SK-N-SH treated with all-trans-retinoic acid at 6 μM for 48 hours (cell line): Measurements from ENCODE around the gene MID1IP1.

Experiments used
- ATAC-seq: fragments of 200-7000 bp; cut with Tn5 transposase; 3 replicates; pipeline ENCODE4 v1.9.1; 2020; ENCODE audit warnings: mild to moderate bottlenecking, moderate library complexity
- ARNTL ChIP-seq: fragments of 450-650 bp; formaldehyde crosslinking; IDR thresholded peaks from 2 replicates; pipeline ENCODE4 v1.5.0; 2020; ENCODE audit warnings: low read depth, mild to moderate bottlenecking, moderate library complexity, borderline replicate concordance
- BACH2 ChIP-seq: fragments of 250-450 bp; sonication (Bioruptor Pico); IDR thresholded peaks from 2 replicates; pipeline ENCODE4 v1.9.0; 2021; ENCODE audit warnings: mild to moderate bottlenecking, borderline replicate concordance
- CSDC2 ChIP-seq: fragments of 250-450 bp; sonication (Bioruptor Pico); IDR thresholded peaks from 2 replicates; pipeline ENCODE4 v1.5.0; 2020; ENCODE audit warnings: mild to moderate bottlenecking, moderate library complexity
- GLIS3 ChIP-seq: fragments of 250-450 bp; sonication (Bioruptor Pico); IDR thresholded peaks from 2 replicates; pipeline ENCODE4 v1.5.0; 2020; ENCODE audit warnings: mild to moderate bottlenecking, moderate library complexity
- ISL1 ChIP-seq: fragments of 250-450 bp; sonication (Bioruptor Pico); IDR thresholded peaks from 2 replicates; pipeline ENCODE4 v2.1.2; 2022; ENCODE audit warnings: mild to moderate bottlenecking, moderate library complexity
- OSR1 ChIP-seq: fragments of 250-450 bp; sonication (Bioruptor Pico); IDR thresholded peaks from 2 replicates; pipeline ENCODE4 v1.8.0; 2022; ENCODE audit warnings: moderate library complexity, mild to moderate bottlenecking, inconsistent platforms
- POU6F1 ChIP-seq: fragments of 250-450 bp; sonication (Bioruptor Pico); IDR thresholded peaks from 2 replicates; pipeline ENCODE4 v1.8.0; 2021; ENCODE audit warnings: low read depth, mild to moderate bottlenecking, moderate library complexity, borderline replicate concordance
- PPARA ChIP-seq: fragments of 250-450 bp; sonication (Bioruptor Pico); IDR thresholded peaks from 2 replicates; pipeline ENCODE4 v1.5.0; 2020; ENCODE audit warnings: mild to moderate bottlenecking, borderline replicate concordance
- RARB ChIP-seq: fragments of 250-450 bp; sonication (Bioruptor Pico); IDR thresholded peaks from 2 replicates; pipeline ENCODE4 v1.8.0; 2021; ENCODE audit warnings: mild to moderate bottlenecking, moderate library complexity
- SNAI2 ChIP-seq: fragments of 250-450 bp; sonication (Bioruptor Pico); IDR thresholded peaks from 2 replicates; pipeline ENCODE4 v1.5.0; 2020; ENCODE audit warnings: mild to moderate bottlenecking, moderate library complexity
- TCF4 ChIP-seq: fragments of 250-450 bp; sonication (Bioruptor Pico); IDR thresholded peaks from 2 replicates; pipeline ENCODE4 v1.8.0; 2021; ENCODE audit warnings: mild to moderate bottlenecking, moderate library complexity, borderline replicate concordance
- TOX ChIP-seq: fragments of 250-450 bp; sonication (Bioruptor Pico); IDR thresholded peaks from 2 replicates; pipeline ENCODE4 v1.8.0; 2021; ENCODE audit warnings: mild to moderate bottlenecking, moderate library complexity, borderline replicate concordance
- ZC3H10 ChIP-seq: fragments of 250-450 bp; sonication (Bioruptor Pico); IDR thresholded peaks from 2 replicates; pipeline ENCODE4 v1.5.1; 2021; ENCODE audit warnings: mild to moderate bottlenecking, moderate library complexity
- ZFP3 ChIP-seq: fragments of 250-450 bp; sonication (Bioruptor Pico); IDR thresholded peaks from 2 replicates; pipeline ENCODE4 v1.5.0; 2020; ENCODE audit warnings: mild to moderate bottlenecking, moderate library complexity
- ZFP30 ChIP-seq: fragments of 450-650 bp; formaldehyde crosslinking; IDR thresholded peaks from 2 replicates; pipeline ENCODE4 v1.5.0; 2022; ENCODE audit warnings: mild to moderate bottlenecking, moderate library complexity
- ZNF565 ChIP-seq: fragments of 450-650 bp; formaldehyde crosslinking; conservative IDR thresholded peaks from 2 replicates; pipeline ENCODE4 v1.5.0; 2020; ENCODE audit warnings: low read depth, mild to moderate bottlenecking, moderate library complexity
- ZNF70 ChIP-seq: fragments of 450-650 bp; formaldehyde crosslinking; IDR thresholded peaks from 2 replicates; pipeline ENCODE4 v1.5.0; 2020; ENCODE audit warnings: mild to moderate bottlenecking, moderate library complexity
- ZNF8 ChIP-seq: fragments of 450-650 bp; formaldehyde crosslinking; IDR thresholded peaks from 2 replicates; pipeline ENCODE4 v1.5.0; 2020; ENCODE audit warnings: mild to moderate bottlenecking, moderate library complexity
- TF ChIP-seq, protein P1 (sequence below): fragments of 250-450 bp; sonication (Bioruptor Pico); IDR thresholded peaks from 2 replicates; pipeline ENCODE4 v1.5.1; 2021; ENCODE audit warnings: mild to moderate bottlenecking, moderate library complexity
- TF ChIP-seq, protein P2 (sequence below): fragments of 250-450 bp; sonication (Bioruptor Pico); IDR thresholded peaks from 2 replicates; pipeline ENCODE4 v1.5.0; 2020; ENCODE audit warnings: mild to moderate bottlenecking, moderate library complexity
- TF ChIP-seq, protein P3 (sequence below): fragments of 250-450 bp; sonication (Bioruptor Pico); IDR thresholded peaks from 2 replicates; pipeline ENCODE4 v1.8.0; 2020; ENCODE audit warnings: mild to moderate bottlenecking, moderate library complexity, borderline replicate concordance

MID1IP1 gene

GRCh38 chrX:38837389-38837788 is 36.1 kb downstream of the MID1IP1 start:
- no peak for ATAC-seq
- TF ChIP-seq TCF4 (CRISPR knock-in tag): no peak
- no peak for TF ChIP-seq PPARA (CRISPR knock-in tag)
- no peak for TF ChIP-seq POU6F1 (CRISPR knock-in tag)
- TF ChIP-seq ISL1 (CRISPR knock-in tag): no peak
- TF ChIP-seq BACH2 (CRISPR knock-in tag): no peak
- TF ChIP-seq ZNF565 (CRISPR knock-in tag): no peak
- no peak for TF ChIP-seq RARB
- no peak for TF ChIP-seq ZNF8 (CRISPR knock-in tag)
- TF ChIP-seq, protein P1, sequence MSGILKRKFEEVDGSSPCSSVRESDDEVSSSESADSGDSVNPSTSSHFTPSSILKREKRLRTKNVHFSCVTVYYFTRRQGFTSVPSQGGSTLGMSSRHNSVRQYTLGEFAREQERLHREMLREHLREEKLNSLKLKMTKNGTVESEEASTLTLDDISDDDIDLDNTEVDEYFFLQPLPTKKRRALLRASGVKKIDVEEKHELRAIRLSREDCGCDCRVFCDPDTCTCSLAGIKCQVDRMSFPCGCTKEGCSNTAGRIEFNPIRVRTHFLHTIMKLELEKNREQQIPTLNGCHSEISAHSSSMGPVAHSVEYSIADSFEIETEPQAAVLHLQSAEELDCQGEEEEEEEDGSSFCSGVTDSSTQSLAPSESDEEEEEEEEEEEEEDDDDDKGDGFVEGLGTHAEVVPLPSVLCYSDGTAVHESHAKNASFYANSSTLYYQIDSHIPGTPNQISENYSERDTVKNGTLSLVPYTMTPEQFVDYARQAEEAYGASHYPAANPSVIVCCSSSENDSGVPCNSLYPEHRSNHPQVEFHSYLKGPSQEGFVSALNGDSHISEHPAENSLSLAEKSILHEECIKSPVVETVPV (CRISPR knock-in tag): no peak
- TF ChIP-seq, protein P2, sequence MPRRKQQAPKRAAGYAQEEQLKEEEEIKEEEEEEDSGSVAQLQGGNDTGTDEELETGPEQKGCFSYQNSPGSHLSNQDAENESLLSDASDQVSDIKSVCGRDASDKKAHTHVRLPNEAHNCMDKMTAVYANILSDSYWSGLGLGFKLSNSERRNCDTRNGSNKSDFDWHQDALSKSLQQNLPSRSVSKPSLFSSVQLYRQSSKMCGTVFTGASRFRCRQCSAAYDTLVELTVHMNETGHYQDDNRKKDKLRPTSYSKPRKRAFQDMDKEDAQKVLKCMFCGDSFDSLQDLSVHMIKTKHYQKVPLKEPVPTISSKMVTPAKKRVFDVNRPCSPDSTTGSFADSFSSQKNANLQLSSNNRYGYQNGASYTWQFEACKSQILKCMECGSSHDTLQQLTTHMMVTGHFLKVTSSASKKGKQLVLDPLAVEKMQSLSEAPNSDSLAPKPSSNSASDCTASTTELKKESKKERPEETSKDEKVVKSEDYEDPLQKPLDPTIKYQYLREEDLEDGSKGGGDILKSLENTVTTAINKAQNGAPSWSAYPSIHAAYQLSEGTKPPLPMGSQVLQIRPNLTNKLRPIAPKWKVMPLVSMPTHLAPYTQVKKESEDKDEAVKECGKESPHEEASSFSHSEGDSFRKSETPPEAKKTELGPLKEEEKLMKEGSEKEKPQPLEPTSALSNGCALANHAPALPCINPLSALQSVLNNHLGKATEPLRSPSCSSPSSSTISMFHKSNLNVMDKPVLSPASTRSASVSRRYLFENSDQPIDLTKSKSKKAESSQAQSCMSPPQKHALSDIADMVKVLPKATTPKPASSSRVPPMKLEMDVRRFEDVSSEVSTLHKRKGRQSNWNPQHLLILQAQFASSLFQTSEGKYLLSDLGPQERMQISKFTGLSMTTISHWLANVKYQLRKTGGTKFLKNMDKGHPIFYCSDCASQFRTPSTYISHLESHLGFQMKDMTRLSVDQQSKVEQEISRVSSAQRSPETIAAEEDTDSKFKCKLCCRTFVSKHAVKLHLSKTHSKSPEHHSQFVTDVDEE (CRISPR knock-in tag): no peak
- TF ChIP-seq CSDC2 (CRISPR knock-in tag): no peak
- TF ChIP-seq, protein P3, sequence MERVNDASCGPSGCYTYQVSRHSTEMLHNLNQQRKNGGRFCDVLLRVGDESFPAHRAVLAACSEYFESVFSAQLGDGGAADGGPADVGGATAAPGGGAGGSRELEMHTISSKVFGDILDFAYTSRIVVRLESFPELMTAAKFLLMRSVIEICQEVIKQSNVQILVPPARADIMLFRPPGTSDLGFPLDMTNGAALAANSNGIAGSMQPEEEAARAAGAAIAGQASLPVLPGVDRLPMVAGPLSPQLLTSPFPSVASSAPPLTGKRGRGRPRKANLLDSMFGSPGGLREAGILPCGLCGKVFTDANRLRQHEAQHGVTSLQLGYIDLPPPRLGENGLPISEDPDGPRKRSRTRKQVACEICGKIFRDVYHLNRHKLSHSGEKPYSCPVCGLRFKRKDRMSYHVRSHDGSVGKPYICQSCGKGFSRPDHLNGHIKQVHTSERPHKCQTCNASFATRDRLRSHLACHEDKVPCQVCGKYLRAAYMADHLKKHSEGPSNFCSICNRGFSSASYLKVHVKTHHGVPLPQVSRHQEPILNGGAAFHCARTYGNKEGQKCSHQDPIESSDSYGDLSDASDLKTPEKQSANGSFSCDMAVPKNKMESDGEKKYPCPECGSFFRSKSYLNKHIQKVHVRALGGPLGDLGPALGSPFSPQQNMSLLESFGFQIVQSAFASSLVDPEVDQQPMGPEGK (CRISPR knock-in tag): no peak
- no peak for TF ChIP-seq ZFP3 (CRISPR knock-in tag)
- no peak for TF ChIP-seq ZNF70 (CRISPR knock-in tag)
- TF ChIP-seq ARNTL: no peak
- no peak for TF ChIP-seq ZC3H10 (CRISPR knock-in tag)

DNA sequence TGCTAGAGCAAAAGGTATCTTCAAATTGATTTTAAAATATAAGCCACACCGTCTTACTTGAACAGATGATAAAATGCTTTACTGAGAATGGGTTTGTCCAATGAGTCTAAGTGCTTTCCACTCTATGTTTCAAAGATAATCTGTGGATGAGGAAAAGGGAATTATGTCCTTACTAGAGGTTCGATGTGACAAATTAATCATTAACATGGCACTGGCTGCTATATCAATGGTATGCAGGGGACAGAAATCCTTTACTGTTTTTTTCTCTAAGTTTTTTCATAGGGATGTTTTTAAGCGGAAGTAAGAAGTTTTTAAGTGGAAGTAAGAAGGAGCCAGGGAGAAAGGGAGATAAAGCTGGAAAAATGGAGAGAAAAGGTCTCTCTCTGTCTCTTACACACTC is 38.0 kb downstream of the MID1IP1 start:
- no peak for ATAC-seq

GRCh38 chrX:38839944-38840343 is 38.7 kb downstream of the MID1IP1 start:
- TF ChIP-seq SNAI2 (CRISPR knock-in tag): no peak
- no peak for TF ChIP-seq ZNF8 (CRISPR knock-in tag)
- TF ChIP-seq ZC3H10 (CRISPR knock-in tag): no peak
- no peak for TF ChIP-seq TOX
- TF ChIP-seq, protein P2 (CRISPR knock-in tag): no peak
- TF ChIP-seq OSR1 (CRISPR knock-in tag): no peak
- no peak for TF ChIP-seq ZFP30 (CRISPR knock-in tag)
- no peak for TF ChIP-seq POU6F1 (CRISPR knock-in tag)
- TF ChIP-seq, protein P1 (CRISPR knock-in tag): no peak
- no peak for TF ChIP-seq ZNF70 (CRISPR knock-in tag)
- TF ChIP-seq TCF4 (CRISPR knock-in tag): no peak
- TF ChIP-seq ZFP3 (CRISPR knock-in tag): no peak
- no peak for TF ChIP-seq GLIS3 (CRISPR knock-in tag)
- TF ChIP-seq, protein P3 (CRISPR knock-in tag): no peak
- no peak for TF ChIP-seq BACH2 (CRISPR knock-in tag)
- TF ChIP-seq RARB: no peak
- no peak for ATAC-seq

More for the DNA sequence above, 38.0 kb downstream of the MID1IP1 start:
- no peak for TF ChIP-seq OSR1 (CRISPR knock-in tag)
